Glutamatergic neuron (in vitro differentiated cells): ENCODE data around the gene ZNF432. TPM values are rescaled to one million over a fixed set of nuclear protein-coding genes. Genes with fewer than 3 reads are reported as not detected.
"Not testable (repeated sequence)": the region's sequence is repeated elsewhere in the genome, so short reads cannot be mapped to it uniquely, and the experiment has no call there.

Experiments used
- DNase-seq: peaks from one replicate; pipeline ENCODE4 v3.0.0; 2022
- H3K27ac Mint-ChIP-seq: one replicate; pipeline ENCODE4 v1.8.0; 2020; ENCODE audit warnings: mild to moderate bottlenecking, mixed read lengths, inconsistent platforms; ENCODE audit not compliant: unreplicated experiment
- H3K27me3 Mint-ChIP-seq: one replicate; pipeline ENCODE4 v1.8.0; 2020; ENCODE audit warnings: mild to moderate bottlenecking, moderate library complexity, mixed read lengths, inconsistent platforms; ENCODE audit not compliant: unreplicated experiment
- H3K36me3 Mint-ChIP-seq: one replicate; pipeline ENCODE4 v1.8.0; 2020; ENCODE audit warnings: mild to moderate bottlenecking, mixed read lengths, inconsistent platforms; ENCODE audit not compliant: unreplicated experiment
- H3K4me1 Mint-ChIP-seq: one replicate; pipeline ENCODE4 v1.8.0; 2020; ENCODE audit warnings: mild to moderate bottlenecking, low read depth, mixed read lengths, inconsistent platforms; ENCODE audit not compliant: unreplicated experiment
- H3K4me3 Mint-ChIP-seq: one replicate; pipeline ENCODE4 v1.8.0; 2020; ENCODE audit warnings: mild to moderate bottlenecking, mixed read lengths, inconsistent platforms; ENCODE audit not compliant: unreplicated experiment
- H3K9me3 Mint-ChIP-seq: one replicate; pipeline ENCODE4 v1.8.0; 2020; ENCODE audit warnings: mild to moderate bottlenecking, moderate library complexity, mixed read lengths, inconsistent platforms; ENCODE audit not compliant: unreplicated experiment
- CTCF ChIP-seq: fragments of 200-600 bp; sonication (generic); IDR thresholded peaks from one replicate; pipeline ENCODE4 v1.5.0; 2021; ENCODE audit not compliant: partially characterized antibody, unreplicated experiment
- long read RNA-seq: library from polyadenylated mRNA; unstranded; transcript quantifications from one replicate; pipeline ENCODE4 v2.0.0, GENCODE V29; 2020; ENCODE audit not compliant: unreplicated experiment
- total RNA-seq: library from RNA; stranded (reverse); fragmentation: NEBNext Ultra II Directional; extraction: Animal tissue kit (Norgen Biotek cat#: 25700); gene quantifications from one replicate; pipeline ENCODE4 v1.2.1, GENCODE V29; 2021; ENCODE audit not compliant: unreplicated experiment

The ZNF432 gene
- total RNA-seq: 12.8 TPM
- long read RNA-seq, partial matches to known transcripts: 0 of 1 reads
- long read RNA-seq, other reads (novel, unspliced or antisense): 0 of 1 reads

GRCh38 chr19:52048555-52049501 is at the start of gene ZNF432:
Gene ZNF432 (minus strand): TSS chr19:52048838. CDS start chr19:52046868, 1,970 bp downstream.
- Mint-ChIP-seq H3K27ac (peak within 1 kb of the TSS; percentile 100), H3K4me3 (peak within 1 kb of the TSS; percentile 96), H3K36me3 (peaks cover 26% of the 10 kb centered on the region), H3K9me3 (peaks cover 24% of the 10 kb centered on the region), H3K4me1 (peaks cover 1% of the 10 kb centered on the region), H3K27me3 (peaks cover 15% of the 10 kb centered on the region)
- no peak for TF ChIP-seq CTCF
- DNase-seq: peak; percentile 93

- not testable (repeated sequence) for DNase-seq, H3K27ac Mint-ChIP-seq, H3K4me1 Mint-ChIP-seq, H3K9me3 Mint-ChIP-seq
- Mint-ChIP-seq H3K4me3 (peak overlapping the region; percentile 98), H3K27me3 (peaks cover 11% of the 10 kb centered on the region), H3K36me3 (peaks cover 10% of the 10 kb centered on the region)
Observed at GRCh38 chr19:52096416-52096815, 47.8 kb upstream of the ZNF432 start.

- Mint-ChIP-seq H3K27me3 (peaks cover 11% of the 10 kb centered on the region), H3K36me3 (peaks cover 18% of the 10 kb centered on the region), H3K4me1 (peaks cover 6% of the 10 kb centered on the region), H3K27ac (peak within 1 kb of the TSS; percentile 80), H3K4me3 (peak within 1 kb of the TSS; percentile 98), H3K9me3 (peaks cover 4% of the 10 kb centered on the region)
- DNase-seq: peak; percentile 97
- TF ChIP-seq CTCF: peak; percentile 16
Observed at GRCh38 chr19:52095172-52096014, 46.8 kb upstream of the ZNF432 start, which contains the start of gene ZNF841. Gene ZNF841 (minus strand): TSS chr19:52095765. CDS start chr19:52084801, 10,964 bp downstream.

GRCh38 chr19:52094526-52095130 is 46.0 kb upstream of the ZNF432 start:
- Mint-ChIP-seq H3K9me3 (peaks cover 4% of the 10 kb centered on the region), H3K4me3 (peak overlapping the region; percentile 98), H3K4me1 (peaks cover 6% of the 10 kb centered on the region), H3K27me3 (peaks cover 11% of the 10 kb centered on the region), H3K27ac (peak overlapping the region; percentile 80), H3K36me3 (peaks cover 20% of the 10 kb centered on the region)
- TF ChIP-seq CTCF: no peak
- DNase-seq: no peak

GRCh38 chr19:52086481-52086880 is 37.8 kb upstream of the ZNF432 start:
- no peak overlapping the region for H3K27ac Mint-ChIP-seq
- DNase-seq: no peak
- H3K36me3 Mint-ChIP-seq: peaks cover 69% of the 10 kb centered on the region
- no peak for TF ChIP-seq CTCF
- H3K27me3 Mint-ChIP-seq: peaks cover 2% of the 10 kb centered on the region
- no peak overlapping the region for H3K4me3 Mint-ChIP-seq
- H3K9me3 Mint-ChIP-seq: peaks cover 15% of the 10 kb centered on the region
- H3K4me1 Mint-ChIP-seq: no peaks in the 10 kb centered on the region
